ENCODE measurements around the gene RNPEP.
"Not testable (repeated sequence)": the region's sequence is repeated elsewhere in the genome, so short reads cannot be mapped to it uniquely, and the experiment has no call there.

The RNPEP gene

DNA sequence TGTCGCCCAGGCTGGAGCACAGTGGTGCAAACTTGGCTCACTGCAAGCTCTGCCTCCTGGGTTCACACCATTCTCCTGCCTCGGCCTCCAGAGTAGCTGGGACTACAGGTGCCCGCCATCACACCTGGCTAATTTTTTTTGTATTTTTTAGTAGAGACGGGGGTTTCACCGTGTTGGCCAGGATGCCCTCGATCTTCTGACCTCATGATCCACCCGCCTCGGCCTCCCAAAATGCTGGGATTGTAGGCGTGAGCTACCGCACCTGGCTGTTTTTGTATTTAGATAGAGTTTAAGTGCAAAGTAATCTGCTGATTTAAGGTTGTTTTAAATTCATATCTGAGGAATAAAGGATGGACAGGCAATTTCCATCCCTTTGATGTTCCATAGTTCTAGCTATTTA lies 20.1 kb upstream of the RNPEP start:
- not testable (repeated sequence) for DNase-seq (ENCODE audit: low spot score)

DNA sequence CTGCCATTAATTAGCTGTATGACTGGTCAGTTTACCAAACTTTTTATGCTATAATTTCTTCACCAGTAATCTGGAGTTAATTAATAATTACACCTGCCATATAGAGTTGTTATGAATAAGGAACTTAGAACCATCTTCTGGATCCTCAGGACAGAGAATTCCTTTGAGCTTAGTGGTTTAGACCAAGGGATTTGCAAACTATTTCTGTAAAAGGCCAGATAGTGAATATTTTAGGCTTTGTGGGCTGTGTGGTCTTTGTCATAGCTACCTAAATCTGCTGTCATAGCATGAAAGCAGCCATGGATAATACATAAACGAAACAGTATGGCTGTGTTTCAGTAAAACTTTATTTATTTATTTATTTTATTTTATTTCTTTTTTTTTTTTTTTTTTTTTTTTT lies 18.2 kb upstream of the RNPEP start:
- DNase-seq (ENCODE audit: low spot score): no peak

DNA sequence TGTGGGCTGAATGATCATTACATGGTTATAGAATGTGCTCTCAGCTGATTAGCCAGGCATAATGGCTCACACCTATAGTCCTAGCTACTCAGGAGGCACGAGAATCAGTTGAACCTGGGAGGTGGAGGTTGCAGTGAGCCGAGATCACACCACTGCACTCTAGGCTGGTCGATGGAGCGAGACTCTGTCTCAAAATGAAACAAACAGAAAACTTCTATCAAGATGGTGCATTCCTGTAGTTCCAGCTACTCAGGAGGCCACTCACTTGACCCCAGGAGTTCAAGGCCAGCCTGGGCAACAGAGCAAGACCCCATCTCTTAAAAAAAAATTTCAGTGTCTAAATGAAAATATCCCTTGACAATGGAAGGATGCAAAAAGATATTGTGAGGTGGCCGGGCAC lies 16.3 kb upstream of the RNPEP start:
- DNase-seq (ENCODE audit: low spot score): no peak

DNA sequence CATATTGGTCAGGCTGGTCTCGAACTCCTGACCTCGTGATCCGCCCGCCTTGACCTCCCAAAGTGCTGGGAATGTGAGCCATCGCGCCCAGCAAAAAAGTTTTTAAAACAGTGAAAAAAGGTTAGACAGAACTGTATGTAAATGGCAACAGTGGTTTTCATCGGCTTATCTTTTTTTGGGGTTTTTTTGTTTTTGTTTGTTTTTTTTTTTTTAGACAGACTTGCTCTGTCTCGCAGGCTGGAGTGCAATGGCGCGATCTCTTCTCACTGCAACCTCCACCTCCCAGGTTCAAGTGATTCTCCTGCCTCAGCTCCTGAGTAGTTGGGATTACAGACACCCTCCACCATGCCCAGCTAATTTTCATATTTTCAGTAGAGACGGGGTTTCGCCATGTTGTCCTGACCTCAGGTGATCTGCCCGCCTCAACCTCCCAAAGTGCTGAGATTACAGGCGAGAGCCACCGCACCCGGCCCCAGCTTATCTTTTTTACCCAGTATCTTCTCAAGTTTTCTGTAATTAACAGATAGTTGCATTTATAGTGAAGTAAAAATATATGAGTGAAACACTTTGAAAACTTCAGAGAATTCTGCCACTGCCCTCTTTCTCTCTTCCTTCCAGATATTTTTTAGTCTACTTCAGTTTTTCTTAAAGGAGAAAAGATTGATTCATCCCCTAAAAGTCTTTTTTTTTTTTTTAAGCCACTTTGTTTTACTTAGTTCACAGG lies 14.1 kb upstream of the RNPEP start:
- DNase-seq (ENCODE audit: low spot score): no peak

DNA sequence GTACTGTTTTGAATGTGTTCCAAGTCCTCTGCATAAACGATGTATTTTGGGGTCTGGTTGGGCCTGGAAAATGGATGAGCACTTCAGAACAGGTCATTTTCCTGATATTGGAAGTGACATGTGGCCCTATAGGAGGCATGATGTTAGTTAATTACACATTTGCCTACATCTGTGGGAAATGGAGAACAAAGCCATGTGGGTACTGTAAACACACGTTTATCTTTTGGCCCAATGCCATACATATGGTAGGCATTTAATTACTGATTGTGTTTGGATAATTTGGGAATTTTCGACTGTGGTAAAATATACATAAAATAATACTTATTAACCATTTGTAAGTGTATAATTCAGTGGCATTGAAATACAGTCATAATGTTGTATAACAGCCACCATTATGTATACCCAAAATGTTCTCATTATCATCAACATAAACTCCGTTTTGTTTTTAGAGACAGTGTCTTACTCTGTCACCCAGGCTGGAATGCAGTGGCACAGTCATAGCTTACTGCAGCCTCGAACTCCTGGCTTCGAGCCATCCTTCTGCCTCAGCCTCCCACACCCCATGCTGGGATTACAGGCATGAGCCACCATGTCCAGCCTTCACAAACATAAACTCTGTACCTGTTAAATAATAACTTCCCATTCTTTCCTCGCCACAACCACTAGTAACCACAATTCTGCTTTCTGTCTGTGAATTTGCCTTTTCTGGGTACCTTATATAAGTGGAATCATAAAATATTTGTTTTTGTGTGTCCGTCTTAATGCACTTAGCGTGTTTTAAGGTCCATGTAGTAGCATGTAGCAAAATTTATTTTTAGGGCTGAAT lies 11.9 kb upstream of the RNPEP start:
- no peak for DNase-seq (ENCODE audit: low spot score)

DNA sequence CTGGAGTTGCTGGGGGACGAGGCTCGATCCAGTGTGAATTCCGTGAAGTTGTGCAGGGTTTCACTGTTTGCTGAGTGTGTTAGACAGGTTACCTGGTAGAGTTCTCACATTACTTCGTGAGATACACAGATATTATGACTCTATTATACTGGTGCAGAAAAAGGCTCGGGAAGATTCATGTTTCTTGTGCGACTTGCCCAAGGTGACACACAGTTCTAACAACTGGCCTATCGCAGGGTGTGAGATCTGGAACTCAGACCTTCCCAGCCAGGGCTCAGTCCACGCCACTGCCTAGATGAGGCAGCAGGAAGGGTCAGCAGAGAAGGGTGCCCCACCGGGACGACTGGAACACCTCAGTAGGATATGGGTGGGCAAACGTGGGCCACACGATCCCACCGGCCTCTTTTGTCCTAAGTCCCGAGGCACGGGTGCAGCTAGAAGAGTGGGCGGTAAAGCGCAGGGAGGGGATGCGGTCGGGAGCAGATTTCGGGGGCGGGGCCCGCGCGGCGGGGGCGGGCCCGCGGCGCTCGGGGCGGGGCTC lies 296 bp upstream of the RNPEP start:
- DNase-seq (ENCODE audit: low spot score): peak; percentile 68

DNA sequence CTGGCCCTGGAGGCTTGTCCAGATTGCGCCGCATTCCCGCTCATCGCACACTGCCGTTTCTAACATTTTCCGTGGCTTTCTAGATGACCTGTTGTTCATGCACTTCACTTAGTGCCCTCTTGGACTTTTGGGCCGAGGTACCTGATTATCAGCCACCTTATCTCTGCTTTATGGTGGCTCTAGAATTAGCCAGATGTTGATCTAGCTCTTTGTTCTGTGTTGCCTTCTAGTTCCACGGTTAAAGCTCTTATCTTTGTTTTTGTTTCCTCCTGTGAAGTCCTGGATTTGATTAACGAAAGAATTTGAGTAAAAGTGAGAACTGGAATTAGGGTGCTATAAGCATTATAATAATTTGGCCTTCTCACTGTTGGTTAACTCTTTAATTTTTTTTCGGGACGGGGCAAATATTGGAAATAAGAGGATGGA lies 945 bp downstream of the RNPEP start:
- no peak for DNase-seq (ENCODE audit: low spot score)

DNA sequence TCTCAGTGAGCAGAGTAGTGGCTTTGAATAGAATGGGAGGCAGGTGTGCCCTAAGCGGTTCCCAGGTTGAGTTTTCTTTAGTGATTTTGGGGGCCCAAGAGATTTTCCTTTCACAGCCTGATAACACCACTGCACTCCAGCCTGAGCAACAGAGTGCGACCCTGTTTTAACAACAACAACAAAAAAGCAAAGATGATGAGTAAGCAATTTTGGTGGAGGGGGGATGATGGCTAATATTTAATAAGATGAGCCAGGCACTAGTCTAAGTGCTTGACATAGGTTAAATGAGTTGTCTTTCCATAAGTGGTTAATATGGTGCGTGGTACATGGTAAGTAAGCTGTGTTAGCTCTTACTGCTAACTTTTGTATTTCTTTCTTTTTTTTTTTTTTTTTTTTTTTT lies 2.0 kb downstream of the RNPEP start:
- no peak for DNase-seq (ENCODE audit: low spot score)

DNA sequence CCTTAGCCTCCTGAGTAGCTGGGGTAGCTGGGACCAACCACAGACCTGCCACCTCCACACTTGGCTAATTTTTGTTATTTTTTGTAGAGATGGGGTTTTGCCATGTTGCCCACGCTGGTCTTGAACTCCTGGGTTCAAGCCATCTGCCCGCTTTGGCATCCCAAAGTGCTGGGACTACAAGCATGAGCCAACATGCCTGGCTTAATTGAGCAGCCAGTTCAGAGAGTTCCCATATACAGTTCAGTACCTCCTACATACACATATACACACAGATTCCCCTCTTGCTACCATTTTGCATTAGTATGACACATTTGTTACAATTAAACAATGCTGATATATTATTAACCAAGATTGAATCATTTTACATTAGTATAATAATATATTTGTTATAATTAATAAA lies 2.9 kb downstream of the RNPEP start:
- no peak for DNase-seq (ENCODE audit: low spot score)

DNA sequence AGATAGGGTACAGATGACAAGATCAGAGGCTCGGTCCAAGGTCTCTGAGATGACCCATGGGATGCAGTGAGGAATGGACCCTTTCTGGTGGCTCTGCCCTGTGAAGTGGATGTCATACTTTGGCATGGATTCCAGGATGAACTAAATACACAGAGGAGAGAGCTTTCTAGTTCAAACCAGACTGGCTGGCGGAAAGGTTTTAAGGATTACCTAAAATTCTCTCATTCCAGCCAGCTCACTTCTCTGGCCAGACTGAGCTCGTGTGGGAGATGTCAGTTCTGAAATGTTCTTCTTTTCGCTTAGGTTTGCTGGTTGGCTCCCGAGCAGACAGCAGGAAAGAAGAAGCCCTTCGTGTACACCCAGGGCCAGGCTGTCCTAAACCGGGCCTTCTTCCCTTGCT lies 6.2 kb downstream of the RNPEP start:
- no peak for DNase-seq (ENCODE audit: low spot score)

DNA sequence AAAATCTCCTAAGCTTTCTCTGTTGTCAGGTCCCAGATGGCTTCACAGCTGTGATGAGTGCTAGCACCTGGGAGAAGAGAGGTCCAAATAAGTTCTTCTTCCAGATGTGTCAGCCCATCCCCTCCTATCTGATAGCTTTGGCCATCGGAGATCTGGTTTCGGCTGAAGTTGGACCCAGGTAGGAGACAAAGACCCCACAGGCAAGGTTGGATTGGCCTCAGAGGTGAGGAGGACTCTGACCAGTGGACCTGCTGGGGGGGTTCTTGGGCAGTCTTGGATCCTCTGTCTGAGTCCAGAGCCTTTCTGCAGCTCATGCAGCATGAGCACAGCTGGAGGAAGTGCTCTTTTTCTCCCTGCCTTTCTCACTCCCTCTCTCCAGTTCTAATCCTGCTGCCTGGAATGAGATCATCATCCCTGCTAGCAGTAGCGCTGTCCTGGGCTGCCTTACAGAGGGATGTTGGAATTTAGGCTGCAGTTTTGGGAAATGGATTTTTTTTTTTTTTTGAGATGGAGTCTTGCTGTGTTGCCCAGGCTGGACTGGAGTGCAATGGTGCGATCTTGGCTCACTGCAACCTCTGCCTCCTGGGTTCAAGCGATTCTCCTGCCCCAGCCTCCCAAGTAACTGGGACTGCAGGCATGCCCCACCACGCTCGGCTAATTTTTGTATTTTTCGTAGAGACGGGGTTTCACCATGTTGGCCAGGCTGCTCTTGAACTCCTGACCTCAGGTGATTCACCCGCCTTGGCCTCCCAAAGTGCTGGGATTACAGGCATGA lies 7.1 kb downstream of the RNPEP start:
- DNase-seq (ENCODE audit: low spot score): no peak

DNA sequence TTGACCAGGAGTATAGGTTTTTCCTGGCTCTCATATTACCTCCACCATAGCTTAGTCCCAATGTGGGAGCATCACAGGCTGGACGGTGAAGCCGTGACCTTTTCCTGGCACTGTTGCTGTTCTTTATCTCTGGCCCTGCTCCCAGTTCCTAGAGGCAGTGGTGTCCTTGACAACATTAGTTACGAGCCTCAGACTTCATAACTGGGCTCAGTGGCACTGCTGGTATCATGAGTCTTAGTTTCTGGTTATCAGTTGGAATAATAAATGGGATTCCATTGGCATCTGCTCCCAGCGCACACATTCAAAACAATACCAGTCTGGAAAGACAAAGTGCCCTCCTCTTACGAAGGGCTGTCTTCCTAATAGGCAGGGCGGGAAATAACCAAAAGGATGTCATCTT lies 8.0 kb downstream of the RNPEP start:
- no peak for DNase-seq (ENCODE audit: low spot score)

DNA sequence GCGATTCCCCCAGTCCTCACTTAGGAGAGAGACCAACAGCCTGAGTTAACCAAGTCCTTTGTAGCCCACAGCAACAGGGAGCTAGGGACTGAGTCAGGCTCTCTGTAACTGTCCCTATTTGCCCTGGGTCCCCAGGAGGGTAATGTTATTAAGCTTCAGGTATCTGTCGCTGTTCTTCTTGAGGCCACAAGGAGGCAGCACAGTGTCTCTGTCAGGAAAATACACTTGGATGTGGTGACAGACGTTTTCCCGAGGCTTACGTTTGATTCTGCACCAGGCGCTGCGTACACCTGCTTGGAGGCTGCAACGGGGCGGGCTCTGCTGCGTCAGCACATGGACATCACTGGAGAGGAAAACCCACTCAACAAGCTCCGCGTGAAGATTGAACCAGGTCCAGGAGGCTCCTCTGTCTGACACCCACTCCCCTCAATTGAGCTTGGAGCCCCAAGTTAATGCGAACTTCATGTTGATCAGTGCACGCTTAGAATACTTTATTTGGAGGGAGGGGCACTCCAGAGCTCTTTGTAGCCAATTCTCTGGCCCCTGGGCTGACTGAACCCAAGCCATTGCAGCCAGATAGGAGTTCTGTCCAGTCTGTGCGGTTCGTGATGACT lies 17.3 kb downstream of the RNPEP start:
- peak; percentile 79 for DNase-seq (ENCODE audit: low spot score)

DNA sequence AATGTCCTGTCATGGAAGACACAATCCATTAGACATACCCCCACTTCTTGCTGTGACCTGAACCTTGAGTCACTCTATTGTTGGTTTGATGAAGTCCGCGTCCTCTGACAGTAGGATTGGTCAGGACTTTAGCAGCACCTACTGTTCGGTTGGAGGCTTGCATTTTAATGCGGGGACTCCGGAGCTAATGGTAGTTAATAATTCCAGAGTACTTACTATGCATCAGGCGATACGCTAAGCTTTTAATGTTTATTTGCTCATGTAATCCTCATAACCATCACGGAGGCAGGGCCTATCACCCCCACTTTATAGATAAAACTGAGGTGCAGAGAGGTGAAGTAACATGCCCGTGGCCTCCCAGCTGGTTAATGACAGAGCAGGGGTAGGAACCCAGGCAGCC lies 20.1 kb downstream of the RNPEP start:
- no peak for DNase-seq (ENCODE audit: low spot score)

DNA sequence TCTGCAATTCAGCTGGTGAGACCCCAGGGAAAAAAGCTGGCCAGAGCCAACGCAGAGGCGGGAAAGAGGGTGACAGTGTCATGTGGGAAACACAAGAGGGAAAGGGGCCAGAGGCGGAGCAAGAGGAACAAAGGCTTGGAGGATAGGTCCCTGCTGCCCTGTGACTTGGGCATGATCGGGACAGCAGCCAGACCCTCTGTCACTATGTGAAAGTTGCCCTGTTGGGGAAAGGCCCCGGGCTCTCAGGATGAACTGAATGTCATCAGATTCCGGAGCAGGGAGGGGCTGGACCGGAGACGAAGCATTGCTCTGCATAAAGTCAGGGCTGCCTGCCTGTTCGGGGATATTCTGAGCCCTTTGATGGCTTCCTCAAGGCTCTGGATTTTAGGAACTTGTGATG lies 22.3 kb downstream of the RNPEP start:
- DNase-seq (ENCODE audit: low spot score): no peak

DNA sequence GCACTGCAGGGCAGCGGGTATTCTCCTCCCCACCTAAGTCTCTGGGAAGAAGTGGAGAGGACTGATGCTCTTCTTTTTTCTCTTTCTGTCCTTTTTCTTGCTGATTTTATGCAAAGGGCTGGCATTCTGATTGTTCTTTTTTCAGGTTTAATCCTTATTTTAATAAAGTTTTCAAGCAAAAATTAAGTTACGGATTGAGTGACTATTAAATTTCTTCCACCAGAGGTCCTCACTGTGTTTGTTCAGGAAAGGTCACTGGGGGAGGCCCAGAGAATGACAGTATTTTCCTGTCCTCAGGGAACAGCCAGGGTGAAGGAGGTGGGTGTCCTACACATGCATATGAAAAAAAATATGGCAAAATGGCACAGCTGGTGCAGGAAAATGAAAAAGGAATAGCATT lies 23.5 kb downstream of the RNPEP start:
- DNase-seq (ENCODE audit: low spot score): peak; percentile 59

DNA sequence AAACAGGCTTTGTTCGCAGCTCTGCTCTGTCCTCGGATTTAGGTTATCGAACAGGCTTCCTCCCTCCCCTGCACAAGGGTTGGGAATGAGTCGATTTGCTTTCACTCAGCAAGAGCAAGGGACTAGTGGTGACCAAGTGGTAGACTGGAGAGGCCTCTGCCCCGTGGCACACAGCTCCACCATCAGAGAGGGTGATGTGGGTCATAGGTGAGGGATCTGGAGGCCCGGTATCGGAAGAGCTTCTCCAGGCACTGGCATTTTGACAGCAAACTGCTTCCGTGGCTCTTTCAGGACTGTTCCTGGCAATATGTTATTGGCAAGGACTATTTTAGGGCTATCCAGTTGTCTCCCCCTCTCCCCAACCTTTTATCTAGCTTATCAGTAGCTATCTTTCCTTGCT lies 24.9 kb downstream of the RNPEP start:
- DNase-seq (ENCODE audit: low spot score): no peak

DNA sequence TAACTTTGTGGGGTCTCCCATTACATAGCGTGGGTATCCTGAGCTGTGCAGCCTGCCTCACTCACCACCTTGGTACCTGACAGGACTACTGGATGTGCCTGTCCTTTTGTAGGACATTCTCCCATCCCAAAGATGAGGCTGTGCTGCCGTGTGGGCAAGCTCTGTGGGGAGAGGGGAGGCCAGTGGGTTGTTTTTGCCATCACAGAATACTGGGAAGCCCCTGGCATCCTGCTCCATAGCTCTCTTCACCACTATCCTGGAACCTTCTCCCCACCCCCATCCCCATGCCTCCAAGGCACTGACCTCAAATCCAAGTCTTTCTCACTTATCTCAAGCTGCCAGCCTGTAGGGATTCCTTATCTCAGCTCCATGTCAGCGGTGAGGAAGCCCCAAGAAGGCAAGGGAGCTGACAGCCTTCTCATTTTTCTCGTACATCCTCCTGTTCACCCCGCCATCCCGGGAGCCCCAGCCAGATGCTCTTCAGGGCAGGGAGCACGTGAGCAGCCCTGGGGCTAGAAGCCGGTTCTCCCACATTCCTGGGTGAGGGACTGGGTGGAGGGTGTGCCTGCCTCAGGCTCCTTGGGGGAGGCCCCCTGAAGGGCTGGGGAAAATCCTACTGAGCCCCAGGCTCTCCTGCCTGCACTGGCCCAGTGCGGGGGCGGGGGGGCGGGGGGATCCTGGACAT lies 25.5 kb downstream of the RNPEP start:
- no peak for DNase-seq (ENCODE audit: low spot score)

DNA sequence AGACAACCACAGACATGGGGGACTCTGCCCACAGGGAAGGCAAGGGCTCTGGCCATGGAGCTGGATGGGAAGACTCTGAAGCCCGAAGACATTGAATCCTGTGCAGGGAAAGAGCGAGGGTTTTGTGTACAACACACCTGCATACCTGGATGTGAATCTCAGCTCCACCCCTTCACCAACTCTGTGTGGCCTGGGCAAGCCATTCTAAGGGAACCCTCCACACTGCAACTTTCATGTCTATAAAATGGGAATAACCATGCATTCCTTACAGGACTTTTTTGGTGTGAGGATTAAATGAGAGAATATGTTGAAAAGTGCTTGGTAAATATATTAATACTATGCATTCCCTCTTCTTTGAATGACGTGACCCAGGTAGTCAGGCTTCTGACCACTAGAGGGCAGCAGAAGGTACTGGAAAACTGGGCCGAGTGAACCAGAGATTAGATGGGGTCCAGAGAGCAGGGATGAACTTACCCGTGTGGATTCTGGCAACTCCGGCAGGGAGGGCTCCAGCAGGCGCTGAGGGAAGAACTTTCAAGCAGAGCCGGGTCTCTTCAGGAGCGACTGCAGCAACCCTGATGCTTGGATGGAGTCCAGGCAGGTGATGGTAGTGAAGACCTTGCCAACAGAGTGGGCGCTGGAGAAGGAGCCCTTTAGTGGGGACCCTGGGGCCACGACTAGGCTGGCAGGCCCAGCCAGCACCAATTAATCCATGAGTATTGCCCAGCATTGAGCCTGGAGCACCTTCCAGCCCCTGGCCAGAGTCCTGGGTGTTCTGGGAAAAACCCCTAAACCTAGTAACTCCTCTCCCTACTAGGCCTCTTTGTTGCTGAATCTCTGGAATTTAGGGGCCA lies 27.1 kb downstream of the RNPEP start:
- peak; percentile 82 for DNase-seq (ENCODE audit: low spot score)

DNA sequence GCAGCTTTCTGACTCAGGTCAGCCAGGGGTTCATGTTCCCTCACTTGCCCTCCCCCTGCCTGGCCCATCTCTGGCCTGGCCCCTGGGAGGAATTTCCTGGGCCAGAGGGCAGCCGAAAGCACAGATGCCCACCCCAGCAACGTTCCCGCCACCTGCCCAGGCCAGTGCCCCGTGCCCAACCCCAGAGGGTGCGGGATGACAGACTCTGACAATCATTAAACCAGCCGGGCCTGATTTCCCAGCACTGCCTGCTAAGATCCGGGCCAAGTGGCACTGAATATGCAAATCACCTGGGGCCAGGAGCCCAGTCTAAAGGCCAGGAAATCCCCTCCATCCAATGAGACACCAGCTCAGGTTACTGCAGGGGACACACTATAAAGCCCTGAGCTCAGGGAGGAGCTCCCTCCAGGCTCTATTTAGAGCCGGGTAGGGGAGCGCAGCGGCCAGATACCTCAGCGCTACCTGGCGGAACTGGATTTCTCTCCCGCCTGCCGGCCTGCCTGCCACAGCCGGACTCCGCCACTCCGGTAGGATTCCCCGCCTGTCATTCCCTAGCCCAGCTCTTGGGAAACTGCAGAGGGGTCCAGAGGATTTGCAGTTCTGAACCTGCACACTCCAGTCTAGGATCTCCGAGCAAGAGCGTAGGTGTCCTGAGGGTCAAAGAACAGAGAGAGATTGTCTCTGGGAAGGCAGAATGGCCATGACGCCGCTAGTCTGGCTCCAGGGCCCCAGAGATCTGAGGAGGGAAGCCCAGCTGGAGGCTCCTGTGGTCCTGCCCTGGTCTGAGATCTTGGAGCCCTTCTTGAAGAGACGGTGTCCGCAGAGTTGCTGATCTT lies 27.9 kb downstream of the RNPEP start, which contains the start of gene ELF3:
ELF3 (plus strand) TSS at position 408 of the 836 bp plus-strand sequence. CDS start 550 bp downstream, outside the sequence.
- DNase-seq (ENCODE audit: low spot score): no peak
